IPS-20b (cell line): ENCODE measurements around the gene ELAC2.

Source experiments
- H3K27ac ChIP-seq: one replicate; pipeline ENCODE4 v1.5.1; 2013; ENCODE audit warnings: low read length
- H3K27me3 ChIP-seq: 2 replicates; pipeline ENCODE4 v1.6.1; 2013; ENCODE audit warnings: mild to moderate bottlenecking, low read length, inconsistent platforms; ENCODE audit not compliant: insufficient read depth
- H3K36me3 ChIP-seq: 2 replicates; pipeline ENCODE4 v1.6.1; 2013; ENCODE audit warnings: low read depth, mild to moderate bottlenecking, inconsistent platforms, low read length, moderate library complexity; ENCODE audit not compliant: insufficient read depth
- H3K4me1 ChIP-seq: 2 replicates; pipeline ENCODE4 v1.6.1; 2013; ENCODE audit warnings: mild to moderate bottlenecking, control low read depth, inconsistent platforms, low read length, moderate library complexity; ENCODE audit not compliant: insufficient read depth
- H3K4me3 ChIP-seq: 2 replicates; pipeline ENCODE4 v1.5.1; 2013; ENCODE audit warnings: mild to moderate bottlenecking, low read length, inconsistent platforms
- H3K9ac ChIP-seq: 2 replicates; pipeline ENCODE4 v1.6.1; 2013; ENCODE audit warnings: low read depth, mild to moderate bottlenecking, inconsistent platforms, low read length, moderate library complexity
- H3K9me3 ChIP-seq: 2 replicates; pipeline ENCODE4 v1.6.1; 2013; ENCODE audit warnings: mild to moderate bottlenecking, low read depth, low read length, inconsistent platforms; ENCODE audit not compliant: insufficient read depth

ELAC2 gene

DNA sequence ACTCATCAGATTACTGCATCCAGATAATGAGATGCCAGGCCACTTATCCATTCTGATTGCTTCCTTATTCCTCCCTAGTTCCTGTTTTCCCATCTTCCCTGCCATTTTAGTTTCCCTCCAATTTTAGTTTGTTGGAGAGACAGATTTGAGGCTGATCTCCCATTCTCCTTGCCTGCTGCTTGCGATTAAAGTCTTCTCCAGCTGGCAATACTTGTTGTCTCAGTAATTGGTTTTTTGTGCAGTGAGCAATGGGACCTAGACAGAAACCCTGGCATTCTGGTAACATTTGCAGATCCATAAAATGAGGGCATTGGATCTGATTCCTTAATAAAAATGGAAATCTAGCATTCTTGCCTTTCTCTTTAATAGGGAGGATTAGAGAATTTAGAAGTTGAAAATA lies 17.6 kb upstream of the ELAC2 start:
- Histone ChIP-seq H3K4me1 (no peaks in the 10 kb centered on the region), H3K9me3 (no peaks in the 10 kb centered on the region; the same call in 1 of the 2 replicates), H3K27me3 (no peaks in the 10 kb centered on the region), H3K36me3 (no peaks in the 10 kb centered on the region), H3K4me3 (no peak overlapping the region), H3K27ac (no peak overlapping the region), H3K9ac (no peak overlapping the region)

GRCh38 chr17:13031718-13032350 lies 14.0 kb upstream of the ELAC2 start:
- H3K4me3 ChIP-seq, result no peak overlapping the region
- no peaks in the 10 kb centered on the region for H3K4me1 ChIP-seq
- H3K36me3 ChIP-seq, result no peaks in the 10 kb centered on the region
- no peak overlapping the region for H3K9ac ChIP-seq
- H3K27ac ChIP-seq, result no peak overlapping the region
- H3K27me3 ChIP-seq, result no peaks in the 10 kb centered on the region
- no peaks in the 10 kb centered on the region; the same call in 1 of the 2 replicates for H3K9me3 ChIP-seq

- Histone ChIP-seq H3K36me3 (no peaks in the 10 kb centered on the region), H3K4me3 (no peak overlapping the region), H3K9me3 (no peaks in the 10 kb centered on the region; the same call in 1 of the 2 replicates), H3K27me3 (no peaks in the 10 kb centered on the region), H3K4me1 (no peaks in the 10 kb centered on the region), H3K9ac (no peak overlapping the region), H3K27ac (no peak overlapping the region)
Measured at GRCh38 chr17:13030459-13031300, 12.9 kb upstream of the ELAC2 start.

GRCh38 chr17:13030056-13030455 lies 12.2 kb upstream of the ELAC2 start:
- no peaks in the 10 kb centered on the region for H3K9me3 ChIP-seq
- H3K36me3 ChIP-seq, result no peaks in the 10 kb centered on the region
- no peak overlapping the region for H3K27ac ChIP-seq
- H3K9ac ChIP-seq, result no peak overlapping the region
- no peaks in the 10 kb centered on the region for H3K27me3 ChIP-seq
- no peaks in the 10 kb centered on the region for H3K4me1 ChIP-seq
- H3K4me3 ChIP-seq, result no peak overlapping the region

- no peaks in the 10 kb centered on the region for H3K9me3 ChIP-seq
- no peaks in the 10 kb centered on the region; the same call in 1 of the 2 replicates for H3K4me1 ChIP-seq
- H3K27ac ChIP-seq, result no peak overlapping the region
- H3K9ac ChIP-seq, result no peak overlapping the region
- H3K4me3 ChIP-seq, result no peak overlapping the region
- H3K27me3 ChIP-seq, result no peaks in the 10 kb centered on the region
- H3K36me3 ChIP-seq, result no peaks in the 10 kb centered on the region
Measured at GRCh38 chr17:13029340-13029739, 11.5 kb upstream of the ELAC2 start.

DNA sequence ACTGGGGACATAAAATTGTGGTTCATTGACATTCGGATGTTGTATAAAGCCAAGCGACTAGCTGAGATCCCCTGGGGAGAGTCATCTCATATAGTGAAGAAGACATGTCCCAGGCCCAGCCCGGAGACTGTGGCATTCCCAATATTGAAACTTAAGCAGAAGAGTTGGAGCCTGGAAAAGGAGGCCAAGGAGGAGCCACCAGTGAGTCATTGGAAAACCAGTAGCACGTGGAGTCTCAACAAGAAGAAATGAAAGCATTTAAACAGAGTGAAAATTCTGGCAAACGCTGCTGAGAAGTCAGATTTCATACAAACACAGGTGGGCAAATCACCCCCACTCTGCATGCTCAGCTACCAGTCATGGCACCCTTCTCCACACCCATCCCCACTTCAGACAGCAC lies 9.4 kb upstream of the ELAC2 start:
- Histone ChIP-seq H3K27ac (no peak overlapping the region), H3K4me3 (no peak overlapping the region)

GRCh38 chr17:13025687-13026086 lies 7.9 kb upstream of the ELAC2 start:
- Histone ChIP-seq H3K27ac (no peak overlapping the region), H3K36me3 (no peaks in the 10 kb centered on the region), H3K27me3 (no peaks in the 10 kb centered on the region), H3K9me3 (no peaks in the 10 kb centered on the region), H3K4me3 (no peak overlapping the region), H3K4me1 (no peaks in the 10 kb centered on the region; the same call in 1 of the 2 replicates), H3K9ac (no peak overlapping the region)

More for the DNA sequence above, 9.4 kb upstream of the ELAC2 start:
- H3K4me1 ChIP-seq, result no peaks in the 10 kb centered on the region; the same call in 1 of the 2 replicates
- no peaks in the 10 kb centered on the region for H3K9me3 ChIP-seq
- no peaks in the 10 kb centered on the region for H3K27me3 ChIP-seq
- no peaks in the 10 kb centered on the region for H3K36me3 ChIP-seq
- no peak overlapping the region for H3K9ac ChIP-seq

DNA sequence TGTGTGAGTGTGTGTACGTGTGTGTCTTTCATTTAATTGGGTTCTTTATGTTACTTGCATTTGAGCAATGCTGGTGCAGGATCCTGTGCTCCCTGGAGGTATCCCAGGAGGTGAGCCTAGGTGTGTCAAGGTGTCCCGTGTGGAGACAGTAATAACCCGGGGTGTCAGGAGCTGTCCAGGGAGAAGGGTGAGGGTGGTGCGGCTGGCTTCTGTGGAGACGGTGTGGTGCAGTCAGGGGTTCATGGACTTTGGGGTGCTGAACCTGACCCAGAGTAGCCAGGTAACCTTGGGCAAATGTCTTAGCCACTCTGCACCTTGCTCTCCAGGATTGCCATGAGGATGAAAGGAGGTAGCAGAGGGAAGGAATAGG lies 7.4 kb upstream of the ELAC2 start:
- no peaks in the 10 kb centered on the region for H3K36me3 ChIP-seq
- no peak overlapping the region for H3K4me3 ChIP-seq

DNA sequence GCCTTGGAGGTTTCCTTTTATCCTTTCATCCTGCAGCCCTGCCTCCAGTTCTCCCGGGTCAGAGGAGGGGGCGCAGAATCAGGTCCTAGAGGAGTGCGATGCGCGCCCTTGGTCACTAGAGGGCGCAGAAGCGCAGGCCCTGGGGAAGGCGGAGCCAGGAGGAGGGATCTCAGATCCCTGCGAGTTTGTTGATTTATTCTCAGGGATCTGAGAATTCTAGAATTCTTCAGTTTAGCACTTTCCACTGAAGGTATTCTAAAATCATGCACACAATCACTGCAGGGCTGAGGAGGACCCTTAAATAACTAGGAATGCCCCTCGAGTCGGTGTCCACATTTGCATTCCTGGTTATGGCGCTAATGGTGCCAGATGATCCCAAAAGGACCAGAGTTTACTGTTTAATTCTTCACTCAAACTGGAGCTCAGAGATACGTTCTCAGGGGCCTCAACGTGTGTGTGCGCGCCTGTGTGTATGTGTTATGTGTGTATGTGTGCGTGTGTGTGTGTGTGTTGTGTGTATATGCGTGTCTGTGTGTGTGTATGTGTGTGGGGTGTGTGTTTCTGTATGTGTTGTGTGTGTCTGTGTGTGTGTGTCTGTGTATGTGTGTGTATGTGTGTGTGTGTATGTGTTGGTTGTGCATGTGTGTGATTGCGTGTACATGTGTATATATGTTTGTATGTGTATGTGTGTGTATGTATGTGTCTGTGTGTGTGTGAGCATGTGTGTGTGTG lies 6.9 kb upstream of the ELAC2 start:
- no peaks in the 10 kb centered on the region; the same call in 1 of the 2 replicates for H3K4me1 ChIP-seq
- no peak overlapping the region for H3K27ac ChIP-seq
- peak overlapping the region; percentile 33; the same call in 1 of the 2 replicates for H3K9ac ChIP-seq
- peak overlapping the region; percentile 51; the same call in 1 of the 2 replicates for H3K4me3 ChIP-seq
- no peaks in the 10 kb centered on the region for H3K27me3 ChIP-seq
- H3K9me3 ChIP-seq, result no peaks in the 10 kb centered on the region
- H3K36me3 ChIP-seq, result no peaks in the 10 kb centered on the region

More for the DNA sequence above, 7.4 kb upstream of the ELAC2 start:
- Histone ChIP-seq H3K27ac (no peak overlapping the region), H3K9ac (no peak overlapping the region), H3K4me1 (no peaks in the 10 kb centered on the region; the same call in 1 of the 2 replicates), H3K27me3 (no peaks in the 10 kb centered on the region), H3K9me3 (no peaks in the 10 kb centered on the region)

DNA sequence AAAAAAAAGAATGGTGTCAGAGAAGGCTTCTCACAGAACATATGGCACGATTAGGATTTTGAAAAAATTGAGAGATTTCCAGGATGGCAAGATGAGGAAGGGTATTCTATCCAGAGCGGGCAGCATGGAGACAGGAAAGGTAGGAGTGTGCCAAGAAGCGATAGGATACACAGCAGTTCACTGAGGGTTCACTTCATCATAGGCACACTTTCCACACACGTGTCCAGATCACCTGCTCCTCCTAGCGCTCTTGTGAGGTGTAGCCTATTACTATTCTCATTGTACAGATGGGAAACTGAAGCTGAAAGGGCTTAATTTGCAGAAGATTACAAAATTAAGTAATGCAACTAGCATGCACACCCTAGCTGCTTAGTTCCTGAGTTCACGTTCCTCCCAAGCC lies 6.2 kb upstream of the ELAC2 start:
- no peaks in the 10 kb centered on the region for H3K9me3 ChIP-seq
- H3K27ac ChIP-seq, result no peak overlapping the region
- no peak overlapping the region; the same call in 1 of the 2 replicates for H3K4me3 ChIP-seq
- H3K36me3 ChIP-seq, result no peaks in the 10 kb centered on the region
- H3K9ac ChIP-seq, result peak overlapping the region; percentile 33; the same call in 1 of the 2 replicates
- H3K4me1 ChIP-seq, result no peaks in the 10 kb centered on the region; the same call in 1 of the 2 replicates
- no peaks in the 10 kb centered on the region for H3K27me3 ChIP-seq

DNA sequence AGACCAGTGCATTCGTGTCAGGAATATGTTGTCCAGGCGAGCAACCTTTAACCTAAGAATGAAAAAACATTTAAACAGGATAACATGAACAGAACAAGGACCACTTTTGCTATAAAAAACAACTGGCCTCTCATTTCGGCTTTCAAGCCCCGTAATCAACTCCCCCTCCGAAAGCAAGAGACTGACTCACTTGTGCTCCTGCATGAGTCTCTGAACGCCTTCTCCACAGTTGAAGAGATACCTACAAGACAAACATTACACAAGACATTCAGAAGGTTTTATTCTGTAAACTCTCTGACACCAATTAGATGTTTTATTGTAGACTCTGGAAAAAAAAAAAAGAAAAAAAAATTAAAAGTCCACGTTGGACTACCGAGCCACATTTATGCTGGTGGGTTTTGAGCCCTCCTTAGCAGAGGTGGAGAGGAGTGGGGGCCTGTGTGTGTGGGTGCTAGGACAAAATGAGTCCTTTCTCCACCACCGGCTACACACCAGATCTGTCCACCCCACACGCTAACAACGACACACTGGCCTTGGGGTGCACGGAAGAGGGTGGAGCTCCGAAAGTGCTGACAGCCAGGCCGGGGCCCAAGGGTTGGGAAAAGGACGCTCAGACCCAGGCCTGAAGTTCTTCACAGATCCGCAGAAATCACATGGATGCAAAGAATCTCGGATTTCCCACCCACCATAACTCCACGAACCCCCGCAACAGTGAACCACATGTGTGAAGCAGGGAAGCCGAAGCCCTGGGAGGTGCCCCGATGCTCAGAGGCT lies 759 bp downstream of the ELAC2 start:
- peaks cover 3% of the 10 kb centered on the region; the same call in 1 of the 2 replicates for H3K4me1 ChIP-seq
- no peaks in the 10 kb centered on the region for H3K27me3 ChIP-seq
- H3K9me3 ChIP-seq, result no peaks in the 10 kb centered on the region
- H3K36me3 ChIP-seq, result peaks cover 49% of the 10 kb centered on the region
- peak overlapping the region; percentile 84 for H3K4me3 ChIP-seq
- H3K9ac ChIP-seq, result peak overlapping the region; percentile 81; the same call in 1 of the 2 replicates
- no peak overlapping the region for H3K27ac ChIP-seq
